Endodermal cell (in vitro differentiated cells): Measurements from ENCODE around the gene BCAN. TPM values are rescaled to one million over a fixed set of nuclear protein-coding genes. Genes with fewer than 3 reads are reported as not detected.

ENCODE experiments used
- DNase-seq: peaks from one replicate; pipeline ENCODE4 v3.0.0-alpha.2; 2017
- H3K27ac ChIP-seq: 2 replicates; pipeline ENCODE4 v1.5.1; 2013; ENCODE audit warnings: mild to moderate bottlenecking, low read depth, low read length, moderate library complexity
- H3K27me3 ChIP-seq: 2 replicates; pipeline ENCODE4 v1.6.1; 2013; ENCODE audit warnings: mild to moderate bottlenecking, low read length, moderate library complexity; ENCODE audit not compliant: insufficient read depth, control insufficient read depth, poor library complexity, severe bottlenecking
- H3K36me3 ChIP-seq: 2 replicates; pipeline ENCODE4 v1.7.0; 2013; ENCODE audit warnings: mild to moderate bottlenecking, low read length, moderate library complexity; ENCODE audit not compliant: control insufficient read depth, insufficient read depth
- H3K4me1 ChIP-seq: one replicate; pipeline ENCODE4 v1.7.0; 2013; ENCODE audit warnings: low read length; ENCODE audit not compliant: control insufficient read depth, insufficient read depth
- H3K4me3 ChIP-seq: 2 replicates; pipeline ENCODE4 v1.5.1; 2013; ENCODE audit warnings: mild to moderate bottlenecking, low read length, moderate library complexity
- H3K9ac ChIP-seq: 2 replicates; pipeline ENCODE4 v1.6.1; 2013; ENCODE audit warnings: mild to moderate bottlenecking, low read length, moderate library complexity; ENCODE audit not compliant: poor library complexity, severe bottlenecking; ENCODE audit errors: extremely low read depth
- H3K9me3 ChIP-seq: 2 replicates; pipeline ENCODE4 v1.6.1; 2013; ENCODE audit warnings: mild to moderate bottlenecking, low read length, moderate library complexity; ENCODE audit not compliant: control insufficient read depth
- H3K27ac Mint-ChIP-seq: 2 replicates; pipeline ENCODE4 v1.8.0; 2020; ENCODE audit warnings: mixed read lengths
- H3K27me3 Mint-ChIP-seq: 2 replicates; pipeline ENCODE4 v1.8.0; 2021; ENCODE audit warnings: mild to moderate bottlenecking, mixed read lengths; ENCODE audit not compliant: insufficient read depth
- H3K36me3 Mint-ChIP-seq: 2 replicates; pipeline ENCODE4 v1.8.0; 2020; ENCODE audit warnings: low read depth, mixed read lengths
- H3K4me1 Mint-ChIP-seq: 2 replicates; pipeline ENCODE4 v1.8.0; 2020; ENCODE audit warnings: mixed read lengths
- H3K4me3 Mint-ChIP-seq: 2 replicates; pipeline ENCODE4 v1.8.0; 2020; ENCODE audit warnings: mild to moderate bottlenecking, moderate library complexity, mixed read lengths
- H3K9me3 Mint-ChIP-seq: 2 replicates; pipeline ENCODE4 v1.8.0; 2020; ENCODE audit warnings: mild to moderate bottlenecking, mixed read lengths
- WGBS, 2 experiments: methylation state at CpG; one replicate each; pipeline versions ENCODE4 v1.1.5 to v1.1.7; 2013; ENCODE audit warnings: missing lambda C conversion rate in 2 of 2, mixed read lengths in 1 of 2; ENCODE audit not compliant: insufficient coverage in 1 of 2, insufficient read length in 1 of 2; 5-methylcytosine and 5-hydroxymethylcytosine counted together
- total RNA-seq, 2 donors: library from RNA; stranded (reverse); fragmentation: NEBNext Ultra II Directional in 1 of 2; extraction: Animal tissue kit (Norgen Biotek cat#: 25700) in 1 of 2; gene quantifications; 2 replicates in 1 of 2; 3 replicates in 1 of 2; pipeline ENCODE4 v1.2.1, GENCODE V29; 2021
- TF ChIP-seq, protein P1 (sequence below): fragments of 200-600 bp; sonication (generic); conservative IDR thresholded peaks from 2 replicates; pipeline ENCODE4 v1.5.0; 2021; ENCODE audit warnings: antibody characterized with exemption, mild to moderate bottlenecking

Gene BCAN
- total RNA-seq, 2 donors from 2014 or later = 0.31 TPM; not detected in 1

DNA sequence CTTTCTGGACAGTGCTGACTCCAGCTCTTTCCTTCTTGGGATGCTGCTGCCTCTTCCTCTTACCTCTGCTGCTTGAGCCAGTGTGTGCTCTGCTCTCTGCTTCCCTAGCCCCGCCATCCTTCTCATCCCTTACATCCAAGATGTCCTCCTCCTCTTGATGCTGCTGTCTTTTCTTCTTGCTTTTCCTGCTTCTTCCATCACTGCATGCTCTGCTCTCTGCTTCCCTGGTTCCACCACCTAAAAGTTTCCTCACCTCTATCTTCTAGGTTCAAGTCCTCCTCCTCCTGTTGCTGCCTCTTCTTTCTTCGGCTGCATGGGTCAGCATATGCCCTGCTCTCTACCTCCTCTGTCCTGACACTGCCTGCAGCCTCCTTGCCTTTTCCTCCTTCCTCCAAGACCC, 46.9 kb upstream of the BCAN start:
- peaks cover 51% of the 10 kb centered on the region for H3K36me3 ChIP-seq
- no peaks in the 10 kb centered on the region for H3K4me1 ChIP-seq
- Mint-ChIP-seq H3K27me3 (no peaks in the 10 kb centered on the region), H3K36me3 (peaks cover 39% of the 10 kb centered on the region), H3K27ac (no peak overlapping the region), H3K9me3 (no peaks in the 10 kb centered on the region), H3K4me3 (no peak overlapping the region), H3K4me1 (peaks cover 5% of the 10 kb centered on the region)
- H3K4me3 ChIP-seq = no peak overlapping the region
- no peak overlapping the region for H3K9ac ChIP-seq
- TF ChIP-seq, protein P1, sequence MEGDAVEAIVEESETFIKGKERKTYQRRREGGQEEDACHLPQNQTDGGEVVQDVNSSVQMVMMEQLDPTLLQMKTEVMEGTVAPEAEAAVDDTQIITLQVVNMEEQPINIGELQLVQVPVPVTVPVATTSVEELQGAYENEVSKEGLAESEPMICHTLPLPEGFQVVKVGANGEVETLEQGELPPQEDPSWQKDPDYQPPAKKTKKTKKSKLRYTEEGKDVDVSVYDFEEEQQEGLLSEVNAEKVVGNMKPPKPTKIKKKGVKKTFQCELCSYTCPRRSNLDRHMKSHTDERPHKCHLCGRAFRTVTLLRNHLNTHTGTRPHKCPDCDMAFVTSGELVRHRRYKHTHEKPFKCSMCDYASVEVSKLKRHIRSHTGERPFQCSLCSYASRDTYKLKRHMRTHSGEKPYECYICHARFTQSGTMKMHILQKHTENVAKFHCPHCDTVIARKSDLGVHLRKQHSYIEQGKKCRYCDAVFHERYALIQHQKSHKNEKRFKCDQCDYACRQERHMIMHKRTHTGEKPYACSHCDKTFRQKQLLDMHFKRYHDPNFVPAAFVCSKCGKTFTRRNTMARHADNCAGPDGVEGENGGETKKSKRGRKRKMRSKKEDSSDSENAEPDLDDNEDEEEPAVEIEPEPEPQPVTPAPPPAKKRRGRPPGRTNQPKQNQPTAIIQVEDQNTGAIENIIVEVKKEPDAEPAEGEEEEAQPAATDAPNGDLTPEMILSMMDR = no peak
- 88 to 100% methylated on average over 2 of the region's 2 CpGs for WGBS, 2 experiments
- no peaks in the 10 kb centered on the region for H3K27me3 ChIP-seq
- no peak overlapping the region for H3K27ac ChIP-seq
- H3K9me3 ChIP-seq = no peaks in the 10 kb centered on the region
- no peak for DNase-seq

DNA sequence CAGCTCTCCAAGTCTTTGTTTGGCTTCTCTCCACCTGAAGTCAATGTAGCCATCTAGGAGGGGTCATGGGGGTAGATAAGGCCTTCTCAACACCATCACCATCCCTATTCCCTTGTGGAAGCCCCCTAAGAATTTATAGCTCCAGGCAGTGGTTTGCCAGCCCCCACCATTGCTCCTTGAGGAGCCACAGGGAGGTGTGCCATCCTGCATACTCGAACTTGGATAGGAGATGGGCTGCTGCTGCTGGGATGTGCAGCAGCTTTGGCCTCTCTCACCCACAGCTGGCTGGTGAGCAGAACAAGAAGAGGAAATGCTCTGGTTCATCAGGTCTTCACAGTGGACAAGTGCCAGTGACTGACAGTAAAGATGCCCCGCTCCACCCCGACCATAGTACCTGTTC, 45.5 kb upstream of the BCAN start:
- Histone ChIP-seq H3K9ac (no peak overlapping the region), H3K27me3 (no peaks in the 10 kb centered on the region), H3K36me3 (peaks cover 51% of the 10 kb centered on the region), H3K4me3 (no peak overlapping the region), H3K9me3 (no peaks in the 10 kb centered on the region), H3K4me1 (no peaks in the 10 kb centered on the region), H3K27ac (no peak overlapping the region)
- Mint-ChIP-seq H3K9me3 (no peaks in the 10 kb centered on the region), H3K4me3 (no peak overlapping the region), H3K36me3 (peaks cover 39% of the 10 kb centered on the region), H3K4me1 (peaks cover 5% of the 10 kb centered on the region), H3K27me3 (no peaks in the 10 kb centered on the region), H3K27ac (no peak overlapping the region)
- 90 to 95% methylated on average over 3 of the region's 3 CpGs for WGBS, 2 experiments
- DNase-seq = no peak
- TF ChIP-seq, protein P1 = no peak

DNA sequence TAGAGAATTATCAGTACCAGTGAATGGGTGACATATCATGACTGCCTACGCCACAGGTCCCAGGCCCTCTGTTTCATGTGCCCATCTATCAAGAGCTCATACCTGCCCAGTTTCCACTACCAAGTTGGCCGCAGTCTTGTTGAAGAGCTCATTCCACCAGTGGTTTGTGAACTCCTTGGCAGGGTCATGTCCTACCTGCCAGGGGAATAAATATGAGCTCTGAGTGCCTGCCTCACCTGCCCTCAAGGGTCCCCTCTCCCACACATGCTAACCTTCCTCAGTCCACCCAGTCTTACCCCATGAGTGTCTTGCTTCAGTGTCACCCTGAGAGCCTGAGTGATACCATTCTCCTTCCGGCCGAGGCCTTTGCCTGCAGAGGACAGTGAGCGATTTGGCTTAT, 43.8 kb upstream of the BCAN start:
- Mint-ChIP-seq H3K9me3 (no peaks in the 10 kb centered on the region), H3K27ac (peak overlapping the region; percentile 60), H3K27me3 (no peaks in the 10 kb centered on the region), H3K4me1 (peaks cover 4% of the 10 kb centered on the region), H3K36me3 (peaks cover 35% of the 10 kb centered on the region), H3K4me3 (no peak overlapping the region)
- no peaks in the 10 kb centered on the region for H3K9me3 ChIP-seq
- H3K9ac ChIP-seq = no peak overlapping the region
- no peaks in the 10 kb centered on the region for H3K4me1 ChIP-seq
- no peak overlapping the region for H3K4me3 ChIP-seq
- TF ChIP-seq, protein P1 = no peak
- WGBS, 2 experiments = 91 to 98% methylated on average over 5 of the region's 5 CpGs
- H3K36me3 ChIP-seq = peaks cover 51% of the 10 kb centered on the region
- DNase-seq = no peak
- H3K27me3 ChIP-seq = no peaks in the 10 kb centered on the region
- no peak overlapping the region for H3K27ac ChIP-seq
